K562 (cell line): Measurements from ENCODE around the gene MEX3A. TPM values are rescaled to one million over a fixed set of nuclear protein-coding genes. Genes with fewer than 3 reads are reported as not detected.

ENCODE experiments used
- CUX1 ChIP-seq: fragments of 200-800 bp; sonication (Bioruptor generic); IDR thresholded peaks from 2 replicates; pipeline ENCODE4 v1.6.1; 2016; ENCODE audit warnings: missing genetic modification characterization, missing compliant biosample characterization
- ESRRA ChIP-seq: fragments of 450-650 bp; IDR thresholded peaks from 2 replicates; pipeline ENCODE4 v1.6.1; 2014; ENCODE audit warnings: low read depth, mild to moderate bottlenecking, moderate library complexity, borderline replicate concordance
- FOXP1 ChIP-seq: sonication (generic); formaldehyde crosslinking; IDR thresholded peaks from 2 replicates; pipeline ENCODE4 v1.8.0; 2022; ENCODE audit warnings: mild to moderate bottlenecking, missing genetic modification reagents
- SMARCE1 ChIP-seq: fragments of 450-650 bp; IDR thresholded peaks from 2 replicates; pipeline ENCODE4 v1.7.1; 2016; ENCODE audit warnings: mild to moderate bottlenecking
- polyA plus RNA-seq, 8 experiments: library from polyadenylated mRNA; depleted of rRNA in 4 of 8; stranded (reverse) in 5 of 8; unstranded in 3 of 8; fragments of >200 nt; fragmentation: Nextera tagmentation in 2 of 8; fragmentation: Illumina TruSeq in 1 of 8; extraction: Ambion mirVana in 2 of 8; extraction: Trizol in 1 of 8; gene quantifications; 2 replicates each; pipeline versions ENCODE4 v1.2.1 to v1.2.3, GENCODE V29; 2011 to 2014; ENCODE audit warnings: inconsistent platforms in 1 of 8, missing spikeins in 1 of 8
- total RNA-seq, 7 experiments: library from RNA; depleted of rRNA in 6 of 7; stranded (reverse); fragments of >200 nt in 6 of 7; fragmentation: Illumina TruSeq in 2 of 7; extraction: Trizol in 2 of 7; gene quantifications; 2 replicates each; pipeline versions ENCODE4 v1.2.1 to v1.2.3, GENCODE V29; 2011 to 2021; ENCODE audit warnings: low replicate concordance in 1 of 7
- TF ChIP-seq, protein P1 (sequence below), 2 experiments: fragments of 250-450 bp in 1 of 2; fragments of 450-650 bp in 1 of 2; sonication (Bioruptor Pico) in 1 of 2; IDR thresholded peaks; 2 replicates each; pipeline versions ENCODE4 v1.6.1 to v1.8.0; 2016 to 2021; ENCODE audit warnings: mild to moderate bottlenecking in 2 of 2, moderate library complexity in 2 of 2, missing compliant biosample characterization in 1 of 2, missing genetic modification characterization in 1 of 2

MEX3A gene
- total and polyA plus RNA-seq, 9 of the 15 experiments (the other 6 are each of a cell fraction or from before 2014, with no cell fraction given) = 0.36 to 13.7 (median 5.2) TPM

GRCh38 chr1:156126630-156127534, 44.6 kb upstream of the MEX3A start (continued):
- TF ChIP-seq CUX1 (CRISPR knock-in tag) (no peak), SMARCE1 (peak; percentile 85), FOXP1 (CRISPR knock-in tag) (no peak), ESRRA (peak; percentile 85; the same call in 1 of the 2 replicates)
- TF ChIP-seq, protein P1, sequence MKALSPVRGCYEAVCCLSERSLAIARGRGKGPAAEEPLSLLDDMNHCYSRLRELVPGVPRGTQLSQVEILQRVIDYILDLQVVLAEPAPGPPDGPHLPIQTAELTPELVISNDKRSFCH (CRISPR knock-in tag; IDR thresholded peaks at IDR 0.05) = no peak
- TF ChIP-seq, protein P1 (tag; IDR thresholded peaks at IDR 0.05) = 0 out of 2 replicates have a peak, but pooled peaks have one; percentile 20
